KBM-7 (cell line): ENCODE data around the gene AIG1.
"Not testable (repeated sequence)": the region's sequence is repeated elsewhere in the genome, so short reads cannot be mapped to it uniquely, and the experiment has no call there.

ENCODE experiments used
- DNase-seq: peaks from one replicate; pipeline ENCODE4 v3.0.0-alpha.2; 2015
- in situ Hi-C: fragments of 300-500 bp; cut with MboI; formaldehyde crosslinking; loops from 2 replicates; pipeline ENCODE4 v1.14.3; 2020; ENCODE audit warnings: low sequenced_read_pairs, low pct_unique_long_range_greater_than_20kb, mixed read lengths

Gene AIG1

DNA sequence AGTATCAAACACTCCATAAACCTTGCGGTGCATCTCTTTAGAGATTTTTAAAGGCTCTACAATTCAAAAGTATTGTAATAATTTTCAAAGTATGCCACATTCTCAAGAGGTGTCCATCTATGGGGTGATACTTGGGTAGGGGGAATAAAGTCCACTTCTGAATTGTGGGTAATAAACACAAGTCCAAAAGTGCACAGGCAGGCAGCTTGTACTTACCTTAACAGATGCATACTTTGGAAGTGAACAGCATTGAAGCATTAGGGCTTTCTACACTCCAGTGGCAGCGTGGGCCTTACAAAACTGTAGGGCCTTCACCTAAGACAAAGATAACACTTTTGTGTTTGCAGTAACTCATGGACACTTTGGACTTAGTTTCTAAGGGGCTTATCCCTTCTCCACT, 58.6 kb downstream of the AIG1 start:
- no peak for DNase-seq
- in situ Hi-C loops = no loop called here

DNA sequence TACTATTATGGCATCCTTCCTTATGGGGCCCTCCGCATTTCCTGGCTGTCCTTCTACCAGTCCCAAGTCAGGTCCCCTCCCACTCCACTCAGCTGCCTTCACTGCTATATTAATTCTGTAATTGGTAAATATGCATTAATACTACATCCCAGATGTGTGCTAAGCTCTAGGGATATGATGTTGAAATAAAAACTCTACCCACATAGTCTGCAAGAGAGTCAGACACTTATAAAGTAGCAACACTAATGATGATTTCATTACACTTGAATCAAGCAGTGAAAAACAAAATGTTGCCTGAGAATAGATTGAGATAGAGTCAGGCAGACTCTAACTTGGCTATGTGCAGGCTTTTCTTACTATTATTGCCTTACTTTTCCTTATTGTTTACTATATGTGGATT, 62.4 kb downstream of the AIG1 start:
- DNase-seq = no peak
- in situ Hi-C loops = no loop called here

DNA sequence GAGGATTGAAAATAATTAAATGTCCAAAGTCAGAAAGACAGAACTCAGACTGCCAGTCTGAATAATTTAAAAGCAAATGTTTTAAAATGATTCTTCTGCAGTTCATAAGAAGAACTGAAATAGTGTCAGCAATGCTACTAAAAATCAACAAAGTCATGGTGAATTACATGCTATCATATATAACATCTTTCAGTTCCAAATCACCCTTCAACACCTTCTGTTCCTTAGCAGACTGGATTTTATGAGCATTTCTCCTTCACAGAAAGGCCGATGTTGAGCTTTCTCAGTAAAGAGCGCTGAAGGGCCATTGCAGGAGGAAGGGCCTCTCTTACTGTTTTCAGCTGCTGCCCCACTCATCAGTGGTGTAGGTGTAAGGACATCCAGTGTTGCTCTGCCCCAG, 63.3 kb downstream of the AIG1 start:
- no peak for DNase-seq
- in situ Hi-C loops = no loop called here

DNA sequence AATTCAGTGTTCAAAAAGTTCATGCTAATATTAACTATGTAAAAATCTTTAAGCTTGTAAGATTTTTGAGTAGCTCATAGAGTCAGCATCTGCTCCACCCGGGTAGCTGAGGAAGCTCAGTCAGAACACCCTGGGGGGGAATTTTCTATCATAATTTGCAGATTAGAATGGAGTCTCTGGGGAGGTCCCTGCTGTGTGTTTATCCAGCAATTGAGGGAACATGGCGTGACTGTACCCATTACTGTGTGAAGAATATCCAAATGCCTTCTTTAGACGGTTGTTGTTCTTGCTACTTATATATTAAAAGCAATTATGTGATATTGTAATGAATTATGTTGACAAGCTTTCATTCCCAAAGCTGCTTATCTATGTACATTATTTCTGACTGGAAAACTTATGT, 64.8 kb downstream of the AIG1 start:
- in situ Hi-C loops = no loop called here
- DNase-seq = no peak

DNA sequence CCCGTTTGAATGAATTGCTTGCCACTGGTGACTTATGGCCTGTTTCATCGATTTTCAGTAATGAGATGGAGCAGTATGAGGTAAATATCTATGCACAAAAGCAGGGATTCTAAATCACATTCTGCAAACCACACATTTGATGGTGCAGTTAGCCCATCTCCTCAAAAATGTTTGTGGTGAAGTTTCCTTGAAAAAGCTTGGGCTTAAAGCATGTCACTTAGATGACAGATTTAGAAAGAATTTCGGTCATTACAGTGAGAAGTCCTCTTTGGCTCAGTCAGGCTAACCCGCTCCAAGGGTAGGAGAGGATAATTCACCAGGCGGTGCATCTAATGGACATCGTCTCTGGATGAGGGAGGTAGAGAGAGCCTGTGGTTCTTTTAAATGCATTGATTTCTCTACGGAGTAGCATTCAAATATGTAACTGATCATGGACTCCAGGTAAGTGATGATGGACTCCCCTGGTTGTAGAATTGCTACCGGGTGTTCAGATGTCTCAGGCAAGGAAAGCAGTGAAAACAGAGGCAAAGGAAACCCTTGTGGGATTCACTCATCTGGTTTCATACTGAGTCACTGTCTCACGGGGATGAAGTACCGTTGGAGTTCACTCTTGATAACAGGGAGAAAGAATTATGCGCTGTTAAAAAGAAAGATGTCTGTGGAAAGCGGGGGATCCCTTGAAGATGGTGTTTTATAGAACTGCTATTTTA, 65.3 kb downstream of the AIG1 start:
- in situ Hi-C loops = no loop called here
- DNase-seq = no peak

DNA sequence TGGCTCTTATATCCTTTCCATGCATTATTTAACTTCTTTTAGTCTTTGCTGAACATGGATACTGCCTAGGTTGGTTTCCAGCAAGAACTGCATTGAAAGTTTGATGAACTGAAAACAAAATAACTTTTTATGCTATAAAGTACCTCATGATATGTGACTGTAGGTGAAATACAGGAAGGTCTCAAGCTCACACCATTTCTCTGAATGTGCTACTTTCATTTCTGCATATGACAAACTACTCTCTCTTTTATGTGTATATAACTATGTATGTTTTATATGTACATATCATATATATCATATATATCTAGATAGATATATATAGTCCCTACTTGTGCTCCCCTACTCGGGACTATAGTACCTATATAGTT, 65.9 kb downstream of the AIG1 start:
- DNase-seq = no peak
- in situ Hi-C loops = no loop called here

DNA sequence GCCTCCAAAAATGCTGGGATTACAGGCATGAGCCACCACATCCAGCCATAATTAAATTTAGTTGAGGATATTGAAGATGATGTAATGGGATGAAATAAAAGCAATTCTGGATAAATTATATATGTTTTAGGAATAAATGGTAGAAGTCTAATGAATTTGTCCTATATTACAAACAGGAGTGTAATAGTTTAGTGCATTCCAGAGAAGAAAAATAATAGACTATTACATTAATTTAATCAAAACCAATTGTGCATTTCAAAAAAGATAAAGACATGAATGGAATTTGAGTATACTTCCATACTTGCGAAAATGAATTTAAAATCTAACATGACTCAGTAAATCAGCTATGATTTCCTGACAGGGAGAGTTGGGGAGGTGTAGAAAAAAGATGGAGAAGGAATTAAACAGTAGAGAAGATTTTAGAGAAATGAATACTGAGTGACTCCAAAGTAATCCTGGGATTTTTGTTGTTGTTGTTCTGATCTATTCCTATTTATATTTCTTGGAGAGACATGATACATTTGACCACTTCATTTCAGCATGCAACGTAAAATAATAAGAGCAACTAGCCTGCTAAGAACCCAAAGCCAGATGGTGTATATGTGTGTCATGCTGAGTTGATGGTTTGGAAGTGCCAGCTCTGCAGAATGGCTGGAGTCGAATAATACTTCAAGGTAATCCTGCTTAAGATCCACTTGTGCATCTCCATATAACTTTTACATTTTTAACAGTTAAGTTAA, 67.4 kb downstream of the AIG1 start:
- DNase-seq = no peak
- in situ Hi-C loops = no loop called here

DNA sequence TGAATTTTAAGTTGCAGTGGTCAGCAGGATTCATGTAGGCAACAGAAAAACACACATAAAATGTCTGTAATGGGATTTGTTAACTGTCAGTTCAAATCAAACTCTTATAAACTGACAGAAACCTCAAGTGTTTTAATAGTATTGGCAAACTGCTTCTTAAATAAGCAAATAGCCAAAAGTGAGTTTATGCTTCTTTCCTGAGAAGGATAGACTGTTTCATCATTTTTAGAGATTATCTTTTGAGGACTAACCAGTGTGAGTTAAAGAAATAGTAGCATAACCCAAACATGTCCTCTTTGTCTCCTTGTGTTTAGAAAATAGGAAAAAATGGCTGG, 68.0 kb downstream of the AIG1 start:
- DNase-seq = no peak
- in situ Hi-C loops = no loop called here

DNA sequence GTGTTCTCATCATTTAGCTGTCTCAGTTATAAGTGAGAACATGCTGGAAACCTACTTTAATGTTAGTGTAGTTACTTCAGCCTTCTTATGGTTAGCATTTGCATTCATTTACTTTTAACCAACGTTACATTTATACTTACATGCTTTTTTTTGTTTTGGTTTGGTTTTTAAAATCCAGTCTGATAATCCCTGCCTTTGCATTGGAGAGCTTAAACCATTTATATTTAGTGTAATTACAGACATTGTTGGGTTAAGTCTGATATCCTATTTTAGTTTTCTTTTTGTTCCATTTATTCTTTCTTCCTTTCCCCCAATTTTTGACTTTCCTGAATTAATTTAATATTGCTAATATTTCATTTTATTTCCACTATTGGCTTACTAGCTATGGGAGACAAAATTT, 70.2 kb downstream of the AIG1 start:
- in situ Hi-C loops = no loop called here
- DNase-seq = no peak

DNA sequence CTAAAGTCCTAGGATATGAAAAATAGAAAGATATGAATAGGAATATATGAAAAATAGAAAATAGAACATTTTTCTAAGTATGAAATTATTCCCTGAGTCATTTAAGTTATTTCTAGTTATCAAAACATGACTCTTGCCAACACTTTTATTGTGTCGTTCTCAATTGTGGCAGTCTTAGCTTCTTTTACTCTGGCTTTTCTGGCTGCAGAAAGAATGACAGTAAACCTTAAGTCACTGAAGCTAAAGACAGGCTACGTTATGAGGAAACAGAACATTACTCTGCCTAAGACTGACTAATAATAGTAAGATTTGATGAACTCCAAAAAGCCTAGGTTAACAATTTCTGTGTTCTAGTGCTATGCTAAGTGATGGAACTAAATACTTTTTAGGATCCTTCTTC, 74.6 kb downstream of the AIG1 start:
- no peak for DNase-seq
- in situ Hi-C loops = no loop called here

DNA sequence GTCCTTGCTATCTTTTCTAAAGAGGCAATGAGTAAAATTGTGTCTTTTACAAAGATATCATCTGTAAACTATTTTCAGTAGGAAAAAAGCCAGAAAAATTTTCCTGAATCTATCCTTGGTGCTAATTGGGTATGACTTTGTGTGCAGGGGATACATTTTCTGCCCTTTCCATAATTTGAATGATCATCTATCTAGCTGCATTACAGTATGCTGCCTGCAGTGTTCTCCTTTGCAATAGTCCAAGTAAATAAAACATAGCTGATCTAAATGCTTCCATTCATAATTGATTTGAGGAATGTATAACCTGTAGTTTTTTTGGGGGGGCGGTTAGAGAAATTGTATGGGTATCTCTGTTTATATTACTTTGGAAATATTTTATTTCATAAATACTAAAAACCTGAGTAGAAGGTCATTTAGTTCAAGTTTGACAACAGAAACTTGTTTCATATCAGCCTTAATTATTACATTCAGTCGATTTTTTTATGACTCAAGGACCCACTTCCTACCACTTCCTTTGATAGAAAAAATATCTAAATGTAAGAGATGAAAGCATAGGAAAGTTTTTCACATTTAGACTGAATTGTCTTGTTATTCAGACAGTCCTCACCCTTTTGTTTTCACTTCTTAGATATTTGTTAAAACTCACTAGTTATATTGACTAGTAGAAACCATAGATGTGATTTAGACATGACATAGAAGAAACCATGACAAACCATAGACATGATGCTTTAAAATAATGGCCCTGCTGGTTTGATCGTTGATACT, 75.3 kb downstream of the AIG1 start:
- in situ Hi-C loops = no loop called here
- no peak for DNase-seq

DNA sequence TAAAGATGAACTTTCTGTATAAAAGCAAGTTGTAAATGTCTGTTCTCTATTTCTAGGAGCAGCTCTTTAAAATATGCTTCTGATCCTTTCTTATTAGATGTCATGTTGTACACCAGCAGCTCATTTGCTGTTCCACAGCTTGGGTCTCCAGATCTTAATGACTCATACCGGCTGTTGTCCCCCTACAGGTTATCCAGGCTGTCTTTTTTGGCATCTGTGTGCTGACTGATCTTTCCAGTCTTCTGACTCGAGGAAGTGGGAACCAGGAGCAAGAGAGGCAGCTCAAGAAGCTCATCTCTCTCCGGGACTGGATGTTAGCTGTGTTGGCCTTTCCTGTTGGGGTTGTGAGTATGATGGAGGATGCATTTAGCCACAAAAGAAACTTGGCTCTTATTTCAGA, 76.0 kb downstream of the AIG1 start:
- DNase-seq = no peak
- in situ Hi-C loops = no loop called here

DNA sequence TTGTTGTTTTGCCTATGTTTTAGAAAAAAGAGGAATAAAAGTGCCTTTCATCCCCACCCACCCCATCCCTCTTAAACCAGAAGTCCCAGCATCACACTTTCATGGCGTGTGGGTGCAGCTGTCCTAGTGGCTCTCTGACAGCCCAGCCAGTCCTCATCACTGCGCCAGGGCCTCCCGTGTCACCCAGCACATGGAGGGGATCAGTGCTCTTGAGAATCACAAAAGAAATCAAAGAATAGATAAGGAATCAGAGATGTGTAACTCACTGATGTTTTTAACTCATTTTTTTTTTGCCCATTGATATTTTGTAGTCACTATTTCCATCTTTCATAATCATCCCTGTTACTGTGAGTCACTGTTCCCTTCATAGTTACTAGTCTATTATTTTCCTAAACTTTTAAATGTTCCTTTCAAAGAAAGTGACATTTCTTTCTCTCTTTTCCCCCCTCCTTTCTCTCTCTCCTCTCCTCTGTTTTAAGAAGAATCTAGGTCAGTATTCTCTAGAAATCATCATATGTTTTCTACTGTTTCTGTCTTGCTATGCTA, 78.6 kb downstream of the AIG1 start:
- DNase-seq = no peak
- in situ Hi-C loops = no loop called here

DNA sequence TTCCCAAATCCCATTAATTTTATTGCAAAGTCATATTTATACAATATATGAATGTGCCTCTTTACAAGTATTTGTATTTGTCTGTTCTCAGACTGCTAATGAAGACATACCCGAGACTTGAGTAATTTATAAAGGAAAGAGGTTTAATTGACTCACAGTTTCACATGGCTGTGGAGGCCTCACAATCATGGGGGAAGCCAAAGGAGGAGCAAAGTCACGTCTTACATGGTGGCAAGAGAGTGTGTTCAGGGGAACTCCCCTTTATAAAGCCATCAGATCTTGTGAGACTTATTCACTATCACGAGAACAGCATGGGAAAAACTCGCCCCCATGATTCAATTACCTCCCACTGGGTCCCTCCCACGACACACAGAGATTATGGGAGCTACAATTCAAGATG, 79.2 kb downstream of the AIG1 start:
- not testable (repeated sequence) for DNase-seq

DNA sequence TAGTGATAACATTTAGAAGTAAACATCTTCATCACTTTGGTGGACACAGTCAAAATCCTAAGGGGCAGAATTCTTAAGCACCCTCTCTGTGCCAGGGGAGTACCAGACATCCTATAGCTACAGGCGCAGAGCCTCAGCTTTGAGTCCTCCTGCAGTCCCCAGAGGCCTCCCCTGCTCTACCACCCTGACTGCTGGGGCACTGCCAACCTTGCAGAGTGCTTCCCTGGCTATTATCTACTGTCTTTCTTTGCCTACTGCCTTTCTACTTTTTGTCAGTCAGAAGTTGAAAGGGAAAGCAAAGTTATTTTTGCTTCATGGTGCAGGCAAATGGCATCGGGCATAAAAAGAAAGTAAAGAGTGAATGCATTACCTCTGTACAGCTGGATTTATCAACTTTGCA, 80.1 kb downstream of the AIG1 start:
- in situ Hi-C loops = no loop called here

More for the DNA sequence above, 79.2 kb downstream of the AIG1 start:
- in situ Hi-C loops = not testable (repeated sequence)

DNA sequence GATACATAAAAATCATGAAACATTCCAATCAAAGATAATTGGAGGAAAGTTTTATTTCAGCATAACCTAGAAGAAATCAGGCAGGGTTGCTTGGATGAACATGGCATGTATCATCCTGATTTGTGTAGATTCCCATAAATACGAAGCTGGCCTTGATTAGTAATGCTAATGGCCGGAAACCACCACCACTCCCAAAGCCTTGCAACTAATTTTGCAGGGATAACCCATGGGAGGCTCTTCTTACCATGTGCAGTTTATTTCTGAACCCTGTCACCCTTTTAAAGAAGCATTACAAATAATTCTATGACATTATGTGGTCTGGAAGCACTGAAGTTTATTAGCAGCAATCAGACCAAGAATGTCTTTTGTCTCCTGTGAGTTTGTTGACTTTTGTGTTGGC, 80.8 kb downstream of the AIG1 start:
- in situ Hi-C loops = no loop called here
- DNase-seq = no peak

More for the DNA sequence above, 80.1 kb downstream of the AIG1 start:
- DNase-seq = no peak

DNA sequence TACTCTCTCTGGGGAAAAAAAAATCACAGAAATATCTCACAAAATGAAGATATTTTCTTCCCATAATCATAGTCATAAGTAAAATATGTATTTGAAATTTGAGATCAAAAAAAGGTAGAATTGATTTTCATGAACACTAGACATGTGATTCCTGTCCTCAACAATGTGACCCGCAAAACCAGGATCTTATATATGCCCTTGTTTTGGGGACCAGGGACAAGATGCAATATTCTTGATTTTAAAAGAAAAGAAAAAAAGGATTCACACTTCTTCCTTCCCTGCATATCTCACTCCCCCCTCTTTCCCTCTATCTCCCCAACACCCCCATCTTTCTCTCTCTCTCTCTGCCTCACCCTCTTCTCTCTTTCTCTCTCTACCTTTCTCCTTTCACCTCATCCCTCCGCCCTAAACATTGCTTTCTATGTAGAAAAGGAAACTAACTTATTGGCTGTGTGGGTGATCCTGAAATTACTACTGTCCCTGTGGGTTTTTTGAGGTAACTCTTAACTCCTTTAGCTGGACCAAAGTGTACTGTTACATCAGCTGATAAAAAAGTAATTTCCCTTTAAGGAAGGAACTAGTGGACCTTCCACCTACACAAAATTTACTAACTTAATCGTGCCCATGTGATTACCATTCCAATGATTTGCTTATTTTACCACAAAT, 85.6 kb downstream of the AIG1 start:
- in situ Hi-C loops = no loop called here
- DNase-seq = no peak

DNA sequence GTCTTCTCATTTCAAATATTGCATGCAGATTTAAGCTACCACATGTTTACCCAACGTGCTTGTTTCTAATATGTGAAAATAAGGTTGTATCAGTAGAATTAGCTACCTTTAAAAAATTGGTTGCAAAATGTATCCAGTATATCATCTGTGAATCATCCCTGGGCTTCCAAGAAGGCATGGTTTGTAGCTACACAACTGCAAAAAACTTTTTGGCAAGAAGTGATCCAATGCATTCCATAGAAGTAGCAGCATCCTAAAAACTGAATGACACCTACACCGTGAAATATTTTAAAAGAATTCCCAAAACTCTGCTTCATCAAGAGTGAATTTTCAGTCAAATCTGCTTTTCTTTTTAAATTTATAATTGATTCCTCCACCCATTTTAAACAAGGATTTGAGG, 89.1 kb downstream of the AIG1 start:
- no peak for DNase-seq
- in situ Hi-C loops = no loop called here

DNA sequence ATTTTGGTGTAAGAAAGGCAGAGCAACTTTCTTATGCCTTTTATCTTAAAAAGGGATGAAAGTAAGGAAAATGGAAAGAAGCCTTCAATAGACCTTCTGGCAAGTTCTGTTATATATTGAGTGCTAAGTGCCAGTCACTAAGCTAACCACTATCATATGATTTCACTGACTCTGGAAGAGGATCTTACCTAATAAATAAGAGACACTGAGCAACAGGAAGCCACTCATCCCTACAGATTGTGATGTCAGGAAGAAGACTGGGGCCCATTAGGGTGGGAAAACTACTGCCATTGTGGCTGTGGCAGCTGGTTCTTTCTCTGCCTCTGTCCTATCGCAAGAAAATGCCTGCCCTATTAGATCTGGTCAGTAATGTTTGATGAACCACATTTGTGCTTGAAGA, 89.6 kb downstream of the AIG1 start:
- no peak for DNase-seq
- in situ Hi-C loops = no loop called here

DNA sequence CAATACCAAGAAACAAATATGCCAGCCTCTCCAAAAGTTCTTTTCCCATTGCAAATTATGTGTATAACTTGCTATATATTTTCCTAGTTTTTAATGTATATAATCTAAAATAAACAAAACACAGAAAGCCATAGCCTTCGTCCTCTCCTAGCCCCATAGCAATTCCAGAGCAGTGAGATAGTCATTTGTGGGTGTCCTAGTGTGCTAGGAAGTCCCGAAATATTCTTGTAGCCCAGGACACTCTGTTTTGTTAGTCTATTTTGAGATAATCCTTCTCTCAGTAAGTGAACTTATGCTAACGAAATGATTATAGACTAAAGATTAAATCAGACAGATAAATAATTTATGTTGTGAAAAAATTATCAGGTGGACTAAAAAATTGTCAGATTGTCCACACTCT, 90.7 kb downstream of the AIG1 start:
- in situ Hi-C loops = no loop called here
- DNase-seq = no peak
